Muscle layer of colon (tissue), 2 donors: ENCODE results near the gene GLRA3.

Experiments
- H3K27ac ChIP-seq: one replicate; pipeline ENCODE4 v1.7.0; 2013; ENCODE audit warnings: low read depth, mild to moderate bottlenecking, low read length, moderate library complexity
- H3K27me3 ChIP-seq, 2 donors: one replicate each; pipeline ENCODE4 v1.7.0; 2013; ENCODE audit warnings: low read length in 2 of 2, mild to moderate bottlenecking in 2 of 2; ENCODE audit not compliant: insufficient read depth in 2 of 2, control insufficient read depth in 1 of 2
- H3K36me3 ChIP-seq: one replicate; pipeline ENCODE4 v1.7.0; 2013; ENCODE audit warnings: mild to moderate bottlenecking, low read length; ENCODE audit not compliant: insufficient read depth
- H3K4me1 ChIP-seq: one replicate; pipeline ENCODE4 v1.7.0; 2013; ENCODE audit warnings: mild to moderate bottlenecking, low read length; ENCODE audit not compliant: insufficient read depth
- H3K4me3 ChIP-seq, 2 donors: one replicate each; pipeline ENCODE4 v1.7.0; 2013; ENCODE audit warnings: low read length in 2 of 2, low read depth in 1 of 2, mild to moderate bottlenecking in 1 of 2, moderate library complexity in 1 of 2
- H3K9ac ChIP-seq: one replicate; pipeline ENCODE4 v1.7.0; 2013; ENCODE audit warnings: low read length
- H3K9me3 ChIP-seq: one replicate; pipeline ENCODE4 v1.7.0; 2013; ENCODE audit warnings: mild to moderate bottlenecking, low read length
- donor health status: abdominal sarcoma.
- donor health status: Adenocarcinoma of cecum.

Gene GLRA3

GRCh38 chr4:174616661-174617060 is 212.4 kb downstream of the GLRA3 start:
- Histone ChIP-seq H3K4me3 (no peak overlapping the region), H3K27ac (no peak overlapping the region), H3K27me3 (no peaks in the 10 kb centered on the region), H3K36me3 (no peaks in the 10 kb centered on the region), H3K9me3 (no peaks in the 10 kb centered on the region), H3K9ac (no peak overlapping the region), H3K4me1 (no peaks in the 10 kb centered on the region)

GRCh38 chr4:174613979-174614378 is 215.1 kb downstream of the GLRA3 start:
- Histone ChIP-seq H3K4me3 (no peak overlapping the region), H3K27me3 (no peaks in the 10 kb centered on the region), H3K9me3 (no peaks in the 10 kb centered on the region), H3K27ac (no peak overlapping the region), H3K36me3 (no peaks in the 10 kb centered on the region), H3K4me1 (no peaks in the 10 kb centered on the region), H3K9ac (no peak overlapping the region)

GRCh38 chr4:174611792-174612191 is 217.3 kb downstream of the GLRA3 start:
- H3K4me1 ChIP-seq: no peaks in the 10 kb centered on the region
- no peaks in the 10 kb centered on the region for H3K27me3 ChIP-seq
- no peaks in the 10 kb centered on the region for H3K9me3 ChIP-seq
- no peak overlapping the region for H3K4me3 ChIP-seq
- no peak overlapping the region for H3K27ac ChIP-seq
- no peak overlapping the region for H3K9ac ChIP-seq
- H3K36me3 ChIP-seq: no peaks in the 10 kb centered on the region

GRCh38 chr4:174607792-174608191 is 221.3 kb downstream of the GLRA3 start:
- H3K4me1 ChIP-seq: peaks cover 8% of the 10 kb centered on the region
- H3K27ac ChIP-seq: no peak overlapping the region
- no peak overlapping the region for H3K9ac ChIP-seq
- H3K36me3 ChIP-seq: no peaks in the 10 kb centered on the region
- no peak overlapping the region for H3K4me3 ChIP-seq
- H3K27me3 ChIP-seq: no peaks in the 10 kb centered on the region
- no peaks in the 10 kb centered on the region for H3K9me3 ChIP-seq

- no peak overlapping the region for H3K9ac ChIP-seq
- peak overlapping the region; percentile 30 for H3K27ac ChIP-seq
- no peaks in the 10 kb centered on the region for H3K36me3 ChIP-seq
- H3K9me3 ChIP-seq: no peaks in the 10 kb centered on the region
- H3K4me3 ChIP-seq: no peak overlapping the region
- no peaks in the 10 kb centered on the region for H3K27me3 ChIP-seq
- peaks cover 11% of the 10 kb centered on the region for H3K4me1 ChIP-seq
Measured at GRCh38 chr4:174604198-174604597, 224.8 kb downstream of the GLRA3 start.

- H3K27me3 ChIP-seq: no peaks in the 10 kb centered on the region
- H3K36me3 ChIP-seq: no peaks in the 10 kb centered on the region
- H3K27ac ChIP-seq: no peak overlapping the region
- no peak overlapping the region for H3K4me3 ChIP-seq
- no peak overlapping the region for H3K9ac ChIP-seq
- H3K4me1 ChIP-seq: peaks cover 11% of the 10 kb centered on the region
- H3K9me3 ChIP-seq: no peaks in the 10 kb centered on the region
Measured at GRCh38 chr4:174600391-174600790, 228.7 kb downstream of the GLRA3 start.

GRCh38 chr4:174598800-174599199 is 230.2 kb downstream of the GLRA3 start:
- no peak overlapping the region for H3K9ac ChIP-seq
- no peak overlapping the region for H3K27ac ChIP-seq
- H3K9me3 ChIP-seq: no peaks in the 10 kb centered on the region
- H3K4me1 ChIP-seq: peaks cover 8% of the 10 kb centered on the region
- H3K4me3 ChIP-seq: no peak overlapping the region
- H3K36me3 ChIP-seq: no peaks in the 10 kb centered on the region
- H3K27me3 ChIP-seq: no peaks in the 10 kb centered on the region

GRCh38 chr4:174596513-174596912 is 232.5 kb downstream of the GLRA3 start:
- Histone ChIP-seq H3K9me3 (no peaks in the 10 kb centered on the region), H3K4me3 (no peak overlapping the region), H3K27ac (no peak overlapping the region), H3K9ac (no peak overlapping the region), H3K27me3 (no peaks in the 10 kb centered on the region), H3K4me1 (peaks cover 4% of the 10 kb centered on the region), H3K36me3 (no peaks in the 10 kb centered on the region)

GRCh38 chr4:174595141-174595929 is 233.7 kb downstream of the GLRA3 start:
- Histone ChIP-seq H3K27ac (no peak overlapping the region), H3K27me3 (no peaks in the 10 kb centered on the region), H3K9me3 (no peaks in the 10 kb centered on the region), H3K36me3 (no peaks in the 10 kb centered on the region), H3K9ac (no peak overlapping the region), H3K4me3 (no peak overlapping the region), H3K4me1 (no peaks in the 10 kb centered on the region)

- Histone ChIP-seq H3K27ac (no peak overlapping the region), H3K27me3 (no peaks in the 10 kb centered on the region), H3K4me3 (no peak overlapping the region), H3K9ac (no peak overlapping the region), H3K36me3 (no peaks in the 10 kb centered on the region), H3K9me3 (no peaks in the 10 kb centered on the region), H3K4me1 (no peaks in the 10 kb centered on the region)
Measured at GRCh38 chr4:174593701-174594100, 235.3 kb downstream of the GLRA3 start.

GRCh38 chr4:174592985-174593335 is 236.1 kb downstream of the GLRA3 start:
- Histone ChIP-seq H3K27ac (no peak overlapping the region), H3K36me3 (no peaks in the 10 kb centered on the region), H3K4me1 (no peaks in the 10 kb centered on the region), H3K9me3 (no peaks in the 10 kb centered on the region), H3K27me3 (no peaks in the 10 kb centered on the region), H3K9ac (no peak overlapping the region), H3K4me3 (no peak overlapping the region)

- no peak overlapping the region for H3K4me3 ChIP-seq
- H3K27ac ChIP-seq: no peak overlapping the region
- no peaks in the 10 kb centered on the region for H3K4me1 ChIP-seq
- H3K36me3 ChIP-seq: no peaks in the 10 kb centered on the region
- H3K27me3 ChIP-seq: no peaks in the 10 kb centered on the region
- no peak overlapping the region for H3K9ac ChIP-seq
- no peaks in the 10 kb centered on the region for H3K9me3 ChIP-seq
Measured at GRCh38 chr4:174592256-174592984, 236.6 kb downstream of the GLRA3 start.
